ENCODE results near the gene CACNG8.

The CACNG8 gene

GRCh38 chr19:53982001-53982451 is 19.3 kb downstream of the CACNG8 start:
- no peak for TF ChIP-seq CTCF (IDR thresholded peaks at IDR 0.05; ENCODE audit: low read depth, low read length)
- DNase-seq (ENCODE audit: low read depth in 2 of 2), result peak in 1 of 2 donors; percentile 41
- H3K4me3 ChIP-seq (replicated peaks in 1 of 2; ENCODE audit: low read depth in 2 of 2, low read length in 2 of 2), result peak overlapping the region; percentile 22 to 47

GRCh38 chr19:53982611-53983010 is 19.9 kb downstream of the CACNG8 start:
- no peak for TF ChIP-seq CTCF (IDR thresholded peaks at IDR 0.05; ENCODE audit: low read depth, low read length)
- DNase-seq (ENCODE audit: low read depth in 2 of 2), result peak; percentile 48 to 74
- H3K4me3 ChIP-seq (replicated peaks in 1 of 2; ENCODE audit: low read depth in 2 of 2, low read length in 2 of 2), result no peak overlapping the region

GRCh38 chr19:53983457-53984289 is 20.9 kb downstream of the CACNG8 start:
- H3K4me3 ChIP-seq (replicated peaks in 1 of 2; ENCODE audit: low read depth in 2 of 2, low read length in 2 of 2), result no peak overlapping the region
- no peak for TF ChIP-seq CTCF (IDR thresholded peaks at IDR 0.05; ENCODE audit: low read depth, low read length)
- no peak for DNase-seq (ENCODE audit: low read depth in 2 of 2)

GRCh38 chr19:53985863-53986262 is 23.1 kb downstream of the CACNG8 start:
- no peak for DNase-seq (ENCODE audit: low read depth in 2 of 2)
- TF ChIP-seq CTCF (IDR thresholded peaks at IDR 0.05; ENCODE audit: low read depth, low read length), result no peak
- H3K4me3 ChIP-seq (replicated peaks in 1 of 2; ENCODE audit: low read depth in 2 of 2, low read length in 2 of 2), result no peak overlapping the region

- TF ChIP-seq CTCF (IDR thresholded peaks at IDR 0.05; ENCODE audit: low read depth, low read length), result no peak
- H3K4me3 ChIP-seq (replicated peaks in 1 of 2; ENCODE audit: low read depth in 2 of 2, low read length in 2 of 2), result no peak overlapping the region
- DNase-seq (ENCODE audit: low read depth in 2 of 2), result no peak
Observed at GRCh38 chr19:53988981-53989380, 26.2 kb downstream of the CACNG8 start.

- no peak overlapping the region for H3K4me3 ChIP-seq (replicated peaks in 1 of 2; ENCODE audit: low read depth in 2 of 2, low read length in 2 of 2)
- no peak for TF ChIP-seq CTCF (IDR thresholded peaks at IDR 0.05; ENCODE audit: low read depth, low read length)
Observed at GRCh38 chr19:53989600-53990533, 27.1 kb downstream of the CACNG8 start.

More at GRCh38 chr19:53989600-53990533, 27.1 kb downstream of the CACNG8 start:
- peak; percentile 46 to 83 for DNase-seq (ENCODE audit: low read depth in 2 of 2)

Measured in cardiac fibroblast (primary cell).